Left forelimb (tissue), 1 donor: ENCODE results near the gene TBKBP1.
A peak's percentile ranks its signal among the peaks of the same experiment; 100 is the strongest.

Experiments
- DNase-seq: peaks from one replicate; pipeline ENCODE4 v3.0.0-alpha.2; 2018; ENCODE audit warnings: low spot score

Gene TBKBP1

DNA sequence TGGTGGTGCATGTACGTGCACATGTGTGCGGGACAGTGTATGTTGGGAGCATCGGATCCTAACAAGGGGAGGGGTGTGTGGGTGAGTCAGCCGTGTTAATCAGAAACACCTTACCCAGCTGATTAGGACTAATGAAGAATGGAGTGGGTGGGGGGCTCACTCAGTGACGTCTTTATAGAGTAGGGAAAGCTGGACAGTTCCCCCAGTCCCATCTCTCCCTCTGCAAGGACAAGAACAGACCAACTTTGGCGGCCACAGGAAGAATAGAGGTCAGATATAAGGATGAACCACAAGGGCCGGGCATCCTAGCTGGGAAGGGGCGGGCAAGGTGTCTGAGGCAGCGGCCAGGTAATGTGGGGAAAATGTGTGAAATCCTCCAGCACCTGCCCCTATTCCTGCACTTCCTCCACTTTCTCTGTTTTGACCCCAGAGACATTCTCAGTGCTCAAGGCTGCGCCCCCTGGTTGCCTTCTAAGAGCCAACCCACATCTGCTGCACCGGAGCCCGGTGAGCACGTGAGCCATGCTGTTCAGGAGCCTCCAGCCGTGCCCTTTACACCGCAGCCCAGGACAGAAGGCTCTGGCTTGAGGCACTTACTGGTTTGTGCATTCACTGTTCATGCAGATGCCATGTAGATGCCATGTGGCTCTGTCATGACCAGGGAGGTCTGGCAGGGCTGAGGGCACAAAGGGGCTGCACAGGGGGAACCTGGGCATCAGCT, 20.2 kb downstream of the TBKBP1 start:
- DNase-seq, result no peak

DNA sequence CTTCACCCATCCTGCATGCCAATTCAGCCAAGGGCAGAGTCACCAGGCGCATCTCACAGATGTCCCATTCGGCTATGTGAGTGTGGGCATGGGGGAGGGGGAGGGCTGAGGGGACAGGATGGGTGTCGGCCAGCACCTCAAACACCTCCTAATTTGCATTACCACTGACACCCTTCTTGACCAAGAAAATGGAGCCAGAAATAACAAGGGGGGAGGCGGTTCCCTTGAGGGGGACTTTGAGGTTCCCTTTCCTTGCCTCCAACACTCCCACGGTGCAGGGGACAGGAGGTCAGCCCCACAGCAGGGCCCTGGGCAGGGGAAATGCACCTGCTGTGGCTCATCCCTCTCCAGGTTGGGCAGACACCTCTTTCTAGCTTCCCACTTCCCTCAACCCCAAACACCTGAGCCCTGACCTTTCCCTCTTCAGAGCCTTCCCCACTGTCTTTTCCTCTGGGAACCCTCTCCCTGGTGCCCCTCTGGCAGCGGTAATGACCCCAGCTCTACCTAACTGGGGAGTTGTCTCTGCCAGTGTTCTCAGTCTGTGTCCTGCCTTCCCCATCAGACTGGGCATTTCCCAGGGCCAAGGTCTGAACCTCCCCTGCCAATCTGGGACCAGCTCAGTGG, 20.9 kb downstream of the TBKBP1 start:
- no peak for DNase-seq

DNA sequence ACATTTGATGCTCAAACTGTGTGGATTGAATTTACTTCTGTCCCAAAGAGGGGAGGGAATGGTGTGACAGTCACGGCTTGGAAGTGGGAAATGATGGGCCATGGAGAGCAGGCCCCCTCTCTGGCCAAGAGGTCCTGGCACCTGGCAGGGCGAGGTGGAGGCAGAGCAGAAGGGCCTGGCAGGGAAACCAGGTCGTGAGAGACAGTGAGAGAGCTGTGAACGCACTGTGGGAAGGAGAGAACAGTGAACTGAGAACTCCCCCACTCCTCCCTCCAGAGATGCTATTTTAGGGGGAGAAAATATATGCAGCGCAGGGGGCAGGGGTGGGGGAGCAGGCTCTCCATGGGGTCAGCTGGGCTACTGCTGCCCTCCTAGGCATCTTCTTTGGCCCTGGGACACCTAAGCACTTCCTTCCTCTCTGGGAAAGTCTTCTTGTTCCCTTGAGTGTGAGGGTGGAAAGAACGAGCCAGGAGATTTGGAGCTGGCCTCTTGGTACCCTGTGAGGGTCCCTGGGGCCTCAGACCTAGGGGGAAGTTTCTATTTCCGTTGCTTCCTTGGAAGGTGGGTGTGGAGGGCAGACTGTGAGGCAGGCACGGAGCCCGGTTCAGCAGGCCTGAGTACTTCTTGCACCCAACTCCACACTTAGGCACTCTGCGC, 21.8 kb downstream of the TBKBP1 start:
- DNase-seq, result no peak

DNA sequence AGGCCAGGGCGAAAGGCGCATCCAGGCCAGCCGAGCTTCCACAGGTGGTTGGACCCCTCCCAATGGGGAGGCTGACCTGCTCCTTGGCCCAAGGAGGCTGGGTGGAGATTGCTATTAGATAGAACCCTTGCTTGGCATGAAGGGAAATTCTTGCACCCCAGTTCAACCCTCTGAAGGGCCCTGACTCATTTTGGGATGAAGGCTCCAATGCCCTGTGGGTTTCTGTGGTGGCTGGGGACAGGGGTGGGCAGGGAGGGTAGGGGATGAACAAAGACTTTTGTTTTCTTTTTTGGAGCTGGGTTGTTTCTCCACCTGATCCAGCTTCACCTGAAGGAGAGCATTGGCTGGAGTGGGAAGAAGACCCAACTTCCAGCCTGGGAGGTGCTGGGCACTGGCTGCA, 22.4 kb downstream of the TBKBP1 start:
- no peak for DNase-seq

DNA sequence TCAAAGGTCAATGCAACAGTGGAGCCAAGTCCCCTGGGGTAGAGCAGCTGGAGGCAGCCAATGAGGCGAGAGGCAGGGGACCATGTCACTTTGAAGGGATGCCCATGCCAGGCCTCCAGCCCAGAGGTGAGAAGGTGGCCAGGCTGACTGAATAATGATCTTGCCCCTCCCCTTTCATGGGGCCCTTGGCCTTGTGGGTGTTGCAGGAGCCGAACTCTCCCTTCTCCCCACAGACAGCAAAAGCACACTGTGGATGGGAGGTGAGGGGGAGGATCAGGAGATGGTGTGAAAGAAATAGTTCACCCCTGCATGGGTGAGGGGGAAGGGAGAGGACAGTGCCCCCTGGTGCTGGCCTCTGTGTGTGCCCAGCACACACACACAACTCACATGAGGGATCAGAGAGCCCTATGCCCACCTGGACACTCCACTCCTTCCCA, 23.3 kb downstream of the TBKBP1 start:
- no peak for DNase-seq

DNA sequence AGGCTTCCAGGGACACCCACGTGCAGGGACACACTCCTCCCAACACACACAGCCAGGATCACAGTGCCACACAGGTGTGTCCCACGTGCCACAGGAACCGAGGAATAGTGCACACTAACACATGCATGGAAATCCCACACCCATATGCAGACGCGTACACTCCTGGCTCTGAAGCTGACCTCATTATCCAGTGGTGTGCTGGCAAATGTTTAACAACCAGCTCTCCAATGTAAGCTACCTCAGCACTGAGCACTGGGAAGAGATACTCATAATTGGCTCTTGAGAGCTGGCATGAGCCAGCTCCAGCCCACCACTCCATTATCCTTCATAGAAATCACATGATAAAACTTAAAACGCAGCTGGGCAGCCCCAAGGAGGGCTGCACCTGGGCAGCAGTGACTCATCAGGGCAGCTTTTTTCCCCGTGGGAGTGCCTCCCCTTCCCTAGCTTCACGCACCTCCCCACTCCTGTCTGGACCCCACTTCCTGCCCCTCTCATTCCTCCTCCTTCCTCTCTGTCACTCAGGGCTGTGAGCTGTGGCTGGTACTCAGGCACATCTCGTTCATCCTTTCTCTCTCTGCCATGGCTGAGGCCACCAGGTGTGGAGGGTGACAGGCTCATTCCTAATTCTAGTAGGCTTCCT, 24.1 kb downstream of the TBKBP1 start:
- no peak for DNase-seq

DNA sequence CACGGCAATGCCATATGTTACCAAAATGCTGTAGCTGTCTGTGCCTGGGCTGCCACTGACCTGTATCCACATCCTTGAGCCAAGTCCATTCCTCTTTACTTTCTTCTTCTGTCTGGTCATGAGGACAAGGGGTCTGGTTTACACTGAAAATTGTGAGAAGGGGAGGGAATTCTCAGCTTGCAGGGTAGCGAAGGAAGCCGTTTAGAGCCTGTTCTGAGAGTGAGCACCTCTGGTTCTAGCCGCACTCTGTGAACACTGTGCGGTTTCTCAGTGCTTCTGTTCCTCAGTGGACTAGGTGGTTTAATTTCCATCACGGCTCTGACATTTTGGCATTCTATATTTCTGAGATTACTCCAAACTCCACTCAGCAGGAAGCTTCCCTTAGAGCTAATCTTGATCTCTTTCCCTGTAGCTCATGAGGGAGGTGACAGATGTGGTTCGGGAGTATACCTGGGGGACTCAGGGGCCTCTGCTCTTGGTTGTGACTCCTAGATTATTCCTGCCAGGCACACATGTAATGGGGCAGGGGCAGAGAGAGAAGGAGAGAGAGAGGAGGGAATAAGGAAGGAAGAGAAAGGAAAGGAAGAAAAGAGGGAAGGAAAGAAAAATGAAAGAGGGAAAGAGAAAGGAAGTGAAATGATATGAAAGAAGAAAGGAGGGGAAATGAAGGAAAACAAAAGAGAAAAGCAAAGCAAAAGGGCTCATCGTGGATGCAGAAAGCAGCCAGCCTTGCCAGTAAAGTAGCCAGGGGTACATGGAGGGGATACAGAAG, 24.9 kb downstream of the TBKBP1 start:
- no peak for DNase-seq

DNA sequence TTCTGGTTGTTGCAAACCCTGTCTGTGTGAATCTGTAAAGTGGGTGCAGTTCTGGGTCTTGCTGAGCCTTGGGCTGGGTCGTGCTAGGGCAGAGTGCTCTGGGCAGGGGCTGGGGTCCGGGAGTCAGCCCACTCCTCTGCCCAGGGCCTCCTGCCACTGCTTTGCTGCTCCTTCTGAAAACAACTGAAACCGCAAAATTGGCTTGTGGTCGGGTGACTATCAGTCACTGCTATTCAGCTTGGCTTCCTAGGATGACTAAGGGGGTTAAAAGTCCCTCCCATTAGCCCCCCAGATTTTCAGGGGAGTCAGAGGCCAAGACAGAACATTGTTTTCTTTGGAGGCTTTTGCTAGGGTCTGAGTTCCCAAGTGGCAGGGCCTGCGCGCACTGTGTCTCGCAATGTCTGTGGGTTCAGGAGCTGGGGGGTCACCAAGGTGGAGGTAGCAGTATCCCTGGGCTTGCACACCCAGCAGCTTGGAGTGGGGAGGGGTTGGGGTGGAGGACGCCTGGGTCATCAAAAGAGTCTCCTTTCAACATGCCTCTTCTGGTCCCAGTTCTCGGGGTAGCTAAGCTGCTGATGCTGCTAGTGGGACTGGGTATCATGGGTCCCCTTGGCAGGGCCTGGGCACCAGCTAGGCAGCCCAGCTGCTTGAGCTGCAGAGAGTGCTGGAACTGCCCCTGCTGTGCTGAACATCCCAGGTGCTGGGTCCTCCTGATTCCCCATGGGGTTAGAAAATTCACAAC, 25.6 kb downstream of the TBKBP1 start:
- DNase-seq, result no peak

DNA sequence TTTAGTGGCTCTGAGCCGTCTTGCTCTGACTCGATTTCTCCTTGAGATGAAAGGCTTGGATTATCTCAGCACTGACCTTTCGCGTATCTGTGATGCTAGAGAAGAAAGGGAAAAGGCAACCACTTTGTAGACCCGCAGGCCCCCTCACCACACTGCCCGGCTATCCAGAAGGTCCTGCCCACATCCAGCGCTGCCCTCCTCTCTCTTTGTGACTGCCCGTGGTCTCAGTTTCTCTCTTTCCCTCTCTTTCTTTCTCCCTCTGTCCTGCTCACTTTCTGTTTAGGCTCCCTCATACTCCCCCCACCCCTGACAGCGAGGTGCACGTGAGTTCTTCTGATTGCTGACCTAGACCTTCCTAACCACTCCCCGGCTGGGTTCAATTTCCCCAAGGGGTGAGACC, 26.2 kb downstream of the TBKBP1 start:
- DNase-seq, result no peak

DNA sequence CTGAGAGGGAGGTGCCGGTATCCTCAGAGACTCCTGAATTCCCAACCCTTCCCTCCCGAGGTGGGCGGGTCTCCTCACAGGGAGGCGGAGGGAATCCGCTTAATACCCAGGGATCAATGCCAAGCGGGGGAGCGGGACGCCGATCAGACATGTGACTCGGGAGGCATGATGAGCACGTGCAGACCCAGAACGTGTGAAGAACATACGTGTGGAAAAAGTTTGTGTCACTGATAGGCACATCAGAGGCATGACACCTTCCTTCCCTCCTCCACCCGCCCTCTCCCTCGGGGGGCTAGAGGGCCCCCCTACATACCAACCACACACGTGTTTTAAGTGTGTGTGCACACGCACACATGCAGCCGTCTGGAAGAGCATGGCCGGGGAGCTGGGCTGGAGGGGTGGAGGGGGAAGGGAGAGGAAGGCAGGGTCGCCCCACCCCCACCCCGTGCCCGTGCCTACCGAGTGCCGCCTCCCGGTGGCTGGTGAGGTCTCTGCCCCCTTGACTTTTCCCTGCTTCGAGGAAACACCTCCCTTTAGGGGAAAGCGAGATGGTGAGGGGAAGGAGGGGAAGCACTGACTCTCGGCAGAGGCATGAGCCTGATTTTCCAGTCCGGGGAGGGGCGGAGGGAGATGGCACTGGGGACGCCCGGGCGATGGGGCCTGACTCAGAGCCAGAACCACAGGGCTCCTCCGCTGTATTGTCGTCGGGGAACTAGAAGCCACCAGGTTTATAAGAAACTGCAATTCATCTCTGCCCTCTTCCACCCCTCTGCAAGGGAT, 27.0 kb downstream of the TBKBP1 start:
- DNase-seq, result no peak

DNA sequence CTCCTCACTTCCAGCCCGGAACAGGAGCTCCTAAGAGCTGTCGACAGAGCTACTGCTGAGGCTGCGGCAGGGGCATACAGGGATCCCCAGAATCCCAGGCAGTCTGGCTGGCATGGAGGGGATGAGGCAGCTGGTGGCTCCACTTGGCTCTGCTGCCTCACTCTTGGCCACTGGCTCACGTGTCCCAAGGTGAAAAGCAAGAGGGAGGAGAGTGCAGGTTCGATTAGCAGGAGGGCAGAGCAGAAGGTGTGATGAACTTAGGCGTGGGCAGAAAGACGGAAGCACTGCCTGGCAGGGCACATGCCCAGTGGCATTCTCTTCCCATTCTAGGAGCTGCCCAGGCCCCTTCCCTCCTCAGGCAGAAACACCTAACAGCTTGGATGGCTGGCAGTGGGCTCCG, 27.8 kb downstream of the TBKBP1 start:
- no peak for DNase-seq

DNA sequence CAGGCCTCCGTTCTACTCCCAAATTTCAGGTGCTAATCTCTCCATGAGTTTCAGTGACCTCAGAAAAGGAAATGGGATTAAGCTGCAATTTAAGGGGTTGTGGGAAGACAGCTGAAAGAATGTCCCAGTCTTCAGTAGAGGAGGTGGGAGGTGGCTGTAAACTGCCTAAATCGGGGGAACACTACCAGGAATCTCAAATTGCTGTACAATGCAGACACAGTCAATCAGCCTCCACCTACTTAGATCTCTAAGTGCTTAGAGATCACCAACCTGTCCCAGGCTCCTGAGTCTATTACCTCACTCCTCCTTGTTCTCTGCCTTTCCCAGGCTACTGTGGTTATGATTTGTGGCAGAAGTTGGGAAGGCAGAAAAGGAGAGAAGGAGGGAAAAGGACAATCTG, 30.7 kb downstream of the TBKBP1 start:
- no peak for DNase-seq

DNA sequence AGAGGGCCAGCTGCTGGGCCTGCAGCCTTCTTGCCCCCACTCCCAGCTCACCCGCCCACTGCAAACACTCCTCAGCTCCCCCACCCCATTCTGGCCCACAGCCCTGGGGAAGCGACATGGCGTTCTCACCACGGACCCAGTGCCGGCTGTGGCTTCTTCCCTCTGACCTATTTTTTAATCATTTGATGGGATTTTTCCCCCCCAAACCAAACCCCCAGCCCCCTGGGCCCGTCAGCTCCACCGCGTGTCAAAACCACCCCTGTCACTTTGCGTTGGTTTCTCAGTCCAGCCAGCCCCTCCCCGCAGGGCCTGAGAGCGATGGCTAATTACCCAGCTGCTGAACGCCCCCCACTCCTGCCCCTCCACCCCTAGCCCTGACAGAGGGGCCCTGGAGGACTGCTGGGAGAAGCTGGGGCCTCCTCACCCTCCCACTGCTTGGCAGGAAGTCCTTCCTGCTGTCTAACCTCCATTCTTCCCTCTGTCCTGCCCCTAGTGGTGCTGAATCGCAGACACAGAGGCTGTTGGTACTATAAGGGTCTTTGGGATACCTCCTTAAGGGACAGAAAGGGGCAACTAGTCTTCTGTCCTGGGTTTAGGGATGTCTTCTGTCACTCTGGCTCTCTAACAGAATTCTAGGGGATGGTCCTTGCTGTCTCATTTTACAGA, 31.6 kb downstream of the TBKBP1 start:
- DNase-seq, result no peak

DNA sequence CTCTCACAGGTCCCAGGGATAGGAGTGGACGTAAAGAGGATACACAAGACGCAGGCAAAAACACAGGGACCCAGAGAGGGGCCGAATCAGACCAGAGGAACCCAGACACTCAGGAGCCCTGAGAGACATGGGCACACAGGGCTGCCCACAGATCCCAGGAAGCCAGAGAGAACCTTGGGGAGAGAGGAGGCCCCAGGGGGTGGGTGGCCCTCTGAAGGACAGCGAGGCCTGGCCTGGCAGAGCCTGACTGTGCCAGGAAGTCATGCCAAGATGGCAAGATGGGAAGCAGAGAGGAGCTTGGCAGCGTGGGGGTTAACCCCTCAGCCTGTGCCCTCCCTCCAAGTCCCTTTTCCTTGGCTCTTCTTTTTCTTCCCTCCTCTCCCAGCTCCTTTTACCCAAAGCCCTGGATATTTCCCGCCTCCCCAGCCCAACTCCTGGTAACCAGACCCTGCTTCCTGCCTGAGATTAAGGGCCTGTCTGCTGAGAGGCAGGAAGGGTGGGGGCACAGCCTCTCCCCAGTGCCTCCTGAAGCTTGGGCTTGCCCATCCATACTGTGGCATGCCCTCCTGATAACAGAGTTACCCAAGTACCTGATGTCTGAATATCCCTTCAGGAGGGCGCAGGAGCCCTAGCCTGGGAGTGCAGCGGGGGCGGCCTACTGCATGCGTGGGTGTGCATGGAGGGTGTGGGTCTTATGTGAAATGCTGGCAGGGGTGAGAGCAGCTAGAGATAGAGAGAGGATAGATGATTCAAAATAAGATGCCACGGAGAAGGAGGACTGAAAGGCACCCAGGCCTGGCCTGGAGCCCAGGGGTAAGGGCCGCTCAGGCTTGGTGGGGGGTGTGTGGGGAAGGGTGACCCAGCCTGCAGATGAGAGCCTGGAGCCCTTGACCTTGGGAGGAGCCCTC, 33.1 kb downstream of the TBKBP1 start:
- peak; percentile 36 for DNase-seq

DNA sequence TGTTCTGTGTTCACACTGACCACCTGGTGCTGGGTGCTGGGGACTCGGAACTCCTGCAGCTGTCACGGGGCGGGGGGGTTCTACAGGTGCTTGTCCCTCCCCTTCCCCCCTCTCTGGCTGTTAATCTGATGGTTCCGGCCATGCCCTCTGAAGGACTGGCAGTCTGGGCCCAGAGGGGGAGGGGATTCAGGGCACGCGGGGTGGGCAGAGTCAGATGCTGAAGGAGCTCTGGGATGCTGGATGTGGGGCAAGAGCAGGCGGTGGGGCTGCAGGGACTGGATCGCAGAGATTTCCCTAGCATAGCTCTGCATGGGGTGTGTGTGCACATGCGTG, 33.7 kb downstream of the TBKBP1 start:
- peak; percentile 31 for DNase-seq

DNA sequence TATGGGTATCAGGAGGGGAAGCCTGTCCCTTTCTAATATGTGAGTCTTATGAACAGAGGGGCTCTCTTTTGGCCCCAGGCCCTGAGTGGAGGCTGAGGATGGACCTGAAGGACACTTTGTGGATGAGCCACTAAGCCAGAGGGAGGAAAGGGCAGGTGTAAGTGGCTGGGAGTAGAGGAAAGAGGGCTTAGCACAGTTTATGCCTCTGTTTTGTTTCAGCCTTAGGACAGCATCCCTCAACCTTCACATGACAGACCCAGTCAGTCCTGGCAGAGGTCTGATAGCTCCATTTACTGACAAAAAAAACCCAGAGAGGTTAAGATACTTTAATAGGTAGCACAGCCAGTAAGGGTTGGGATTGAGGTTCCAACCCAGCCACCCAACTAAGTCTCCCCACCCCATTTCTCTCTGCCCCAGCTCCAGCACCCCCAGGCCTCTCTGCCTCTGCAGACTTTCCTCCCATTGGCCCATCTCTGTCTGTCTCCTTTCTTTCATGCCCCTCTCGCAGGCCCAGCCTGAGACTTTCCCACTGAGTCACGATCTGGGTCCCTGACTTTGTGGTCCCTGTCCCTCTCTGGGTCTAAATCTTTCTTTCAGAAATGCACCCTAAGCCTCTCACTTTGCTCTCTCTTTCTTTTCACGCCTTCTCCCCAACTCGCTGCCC, 34.4 kb downstream of the TBKBP1 start:
- DNase-seq, result peak; percentile 6

DNA sequence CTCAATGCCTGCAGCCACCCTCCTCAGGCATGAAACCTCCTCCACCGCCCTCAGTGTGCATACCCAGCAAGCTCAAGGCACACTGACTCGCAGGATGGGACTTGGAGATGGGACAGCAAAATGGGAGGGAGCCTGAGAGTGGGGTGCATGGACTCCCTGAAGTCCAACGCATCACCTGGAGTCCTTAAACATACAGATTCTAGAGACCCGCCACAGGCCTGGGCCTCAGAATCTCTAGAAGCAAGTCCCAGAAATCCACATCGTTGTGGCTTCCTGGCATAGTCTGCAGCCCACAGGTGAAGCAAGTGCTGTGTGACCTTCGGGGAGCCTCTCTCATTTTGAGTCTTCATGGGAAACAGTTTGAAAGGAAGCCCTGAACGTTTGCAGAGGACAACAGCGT, 35.5 kb downstream of the TBKBP1 start:
- DNase-seq, result peak; percentile 52

DNA sequence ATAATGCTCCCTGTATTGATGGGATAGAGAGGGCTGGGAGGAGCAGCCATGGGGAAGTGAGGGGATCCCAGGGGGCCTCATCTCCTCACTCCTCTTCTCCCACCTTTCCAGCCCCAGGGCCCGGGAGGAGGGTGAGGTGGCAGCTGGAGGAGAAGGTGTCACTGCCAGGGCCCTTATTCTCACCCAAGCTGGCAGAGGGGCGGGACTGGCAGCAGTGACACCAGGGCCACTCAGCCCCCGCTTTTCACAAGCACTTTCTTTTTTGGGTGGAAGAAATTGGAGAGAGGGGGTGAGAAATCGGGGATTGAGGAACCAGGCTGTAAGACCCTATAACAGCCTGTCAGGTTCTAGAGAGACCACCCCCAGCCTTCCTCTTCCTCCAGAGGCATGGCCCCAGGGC, 36.7 kb downstream of the TBKBP1 start:
- DNase-seq, result peak; percentile 6

DNA sequence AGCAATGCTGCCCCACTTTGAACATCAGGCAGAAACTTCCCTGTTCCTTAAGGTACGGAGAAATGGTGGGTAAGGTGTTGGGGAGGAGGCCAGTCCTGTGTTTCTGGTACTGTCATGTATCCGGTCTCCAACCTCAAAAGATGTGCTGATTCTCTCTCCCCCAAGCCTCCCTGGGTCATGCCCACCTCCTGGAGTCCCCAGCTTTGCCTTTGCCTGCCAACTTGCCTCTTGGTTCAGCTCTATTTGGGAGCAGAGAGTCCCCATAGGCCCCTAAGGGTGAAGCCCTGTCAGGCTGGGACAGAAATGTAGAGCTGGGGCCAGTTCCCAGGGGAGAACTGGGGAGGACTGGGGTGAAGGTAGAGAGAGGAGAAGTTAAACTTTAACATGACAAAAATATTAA, 37.4 kb downstream of the TBKBP1 start:
- DNase-seq, result no peak
